GM12878 (cell line): ENCODE measurements around the gene ZNF423. TPM values are rescaled to one million over a fixed set of nuclear protein-coding genes. Genes with fewer than 3 reads are reported as not detected.

Source experiments
- ATAC-seq: fragments of 200-7000 bp; cut with Tn5 transposase; 3 replicates; pipeline ENCODE4 v1.9.1; 2020; ENCODE audit warnings: mild to moderate bottlenecking, moderate library complexity
- BruUV-seq: library from RNA; stranded (reverse); fragments of 400-500 nt; replicated peaks from 2 replicates; lab custom pipeline; 2021; lab: Mats Ljungman, UMichigan
- CTCF ChIA-PET: fragments of 300-600 bp; sonication (Branson Sonifier 250); formaldehyde crosslinking; extraction: SDS; loops from one replicate; lab custom pipeline; 2021; ENCODE audit warnings: inconsistent platforms; lab: Yijun Ruan, JAX
- POLR2A ChIA-PET: fragments of 350-600 bp; formaldehyde crosslinking; extraction: SDS; loops from one replicate; lab custom pipeline; 2021; ENCODE audit warnings: inconsistent platforms; lab: Charles Lee
- RAD21 ChIA-PET: fragments of 300-600 bp; sonication (Branson Sonifier 250); formaldehyde crosslinking; loops from one replicate; lab custom pipeline; 2023; ENCODE audit warnings: antibody characterized with exemption; ENCODE audit not compliant: unreplicated experiment; lab: Charles Lee
- SMC1A ChIA-PET: fragments of 300-600 bp; sonication (Branson Sonifier 250); formaldehyde crosslinking; loops from one replicate; lab custom pipeline; 2023; ENCODE audit not compliant: unreplicated experiment, uncharacterized antibody; lab: Charles Lee
- DNase-seq: peaks from one replicate; pipeline ENCODE4 v3.0.0-alpha.2; 2011; ENCODE audit warnings: low read depth, low spot score
- FAIRE-seq: peaks from 3 replicates; lab custom pipeline; 2011; peaks lifted over from hg19 to GRCh38; lab: Jason Lieb, UNC
- H2AFZ ChIP-seq: 2 replicates; pipeline ENCODE4 v1.6.0; 2011; ENCODE audit warnings: low read depth, low read length, control low read depth; ENCODE audit not compliant: control insufficient read depth
- H3K27ac ChIP-seq: 2 replicates; pipeline ENCODE4 v1.5.1; 2011; ENCODE audit warnings: control low read depth; ENCODE audit not compliant: control insufficient read depth, insufficient read depth
- H3K27me3 ChIP-seq, 2 experiments: replicated peaks in 1 of 2; 2 replicates each; pipeline versions ENCODE4 v1.6.0 to v1.6.1; 2011; ENCODE audit warnings: low read length in 1 of 2; ENCODE audit not compliant: control insufficient read depth in 2 of 2, insufficient read depth in 2 of 2
- H3K36me3 ChIP-seq, 2 experiments: 2 replicates each; pipeline ENCODE4 v1.5.1; 2011; ENCODE audit warnings: low read length in 1 of 2; ENCODE audit not compliant: control insufficient read depth in 2 of 2, insufficient read depth in 2 of 2
- H3K4me1 ChIP-seq: 2 replicates; pipeline ENCODE4 v1.6.1; 2011; ENCODE audit warnings: mild to moderate bottlenecking, low read length, moderate library complexity, mixed read lengths; ENCODE audit not compliant: control insufficient read depth, insufficient read depth
- H3K4me2 ChIP-seq: 2 replicates; pipeline ENCODE4 v1.6.0; 2011; ENCODE audit warnings: control low read depth; ENCODE audit not compliant: control insufficient read depth, insufficient read depth
- H3K4me3 ChIP-seq: fragments of 200-600 bp; sonication (generic); 2 replicates; pipeline ENCODE4 v1.5.1; 2016
- H3K79me2 ChIP-seq: 2 replicates; pipeline ENCODE4 v1.6.0; 2011; ENCODE audit warnings: low read length; ENCODE audit not compliant: control insufficient read depth, insufficient read depth
- H3K9ac ChIP-seq: 2 replicates; pipeline ENCODE4 v1.8.0; 2011; ENCODE audit warnings: low read length, control low read depth, mixed read lengths; ENCODE audit not compliant: control insufficient read depth, insufficient read depth
- H3K9me3 ChIP-seq: replicated peaks from 3 replicates; pipeline ENCODE4 v1.5.1; 2011; ENCODE audit warnings: mild to moderate bottlenecking, low read length; ENCODE audit not compliant: control insufficient read depth, insufficient read depth
- H4K20me1 ChIP-seq: 2 replicates; pipeline ENCODE4 v1.6.0; 2011; ENCODE audit not compliant: control insufficient read depth, insufficient read depth
- BMI1 ChIP-seq: fragments of 450-650 bp; IDR thresholded peaks from 2 replicates; pipeline ENCODE4 v1.6.1; 2016; ENCODE audit warnings: mild to moderate bottlenecking, moderate library complexity, borderline replicate concordance
- CHD2 ChIP-seq: IDR thresholded peaks from 2 replicates; pipeline ENCODE4 v1.6.1; 2011; ENCODE audit warnings: low read depth, low read length, improper control_type of control experiment, borderline replicate concordance
- CREB1 ChIP-seq: IDR thresholded peaks from 2 replicates; pipeline ENCODE4 v1.6.1; 2012; ENCODE audit warnings: low read depth, mild to moderate bottlenecking, inconsistent platforms
- CREM ChIP-seq: IDR thresholded peaks from 2 replicates; pipeline ENCODE4 v1.6.1; 2014; ENCODE audit warnings: antibody characterized with exemption, low read depth
- HCFC1 ChIP-seq: fragments of 150-350 bp; IDR thresholded peaks from 2 replicates; pipeline ENCODE4 v1.6.1; 2014; ENCODE audit warnings: low read length
- MAX ChIP-seq: IDR thresholded peaks from 2 replicates; pipeline ENCODE4 v1.6.1; 2012; ENCODE audit warnings: low read depth, low read length, improper control_type of control experiment
- MLLT1 ChIP-seq: fragments of 450-650 bp; IDR thresholded peaks from 2 replicates; pipeline ENCODE4 v1.6.1; 2016; ENCODE audit warnings: mild to moderate bottlenecking
- MYB ChIP-seq: fragments of 150-350 bp; IDR thresholded peaks from 2 replicates; pipeline ENCODE4 v1.6.1; 2014; ENCODE audit warnings: mild to moderate bottlenecking, low read depth, low read length, borderline replicate concordance
- NR2C2 ChIP-seq: IDR thresholded peaks from 2 replicates; pipeline ENCODE4 v1.6.1; 2011; ENCODE audit warnings: borderline replicate concordance, low read depth; ENCODE audit not compliant: control insufficient read depth, insufficient read length
- PAX8 ChIP-seq: fragments of 450-650 bp; IDR thresholded peaks from 2 replicates; pipeline ENCODE4 v1.6.1; 2017; ENCODE audit warnings: mild to moderate bottlenecking, moderate library complexity
- WGBS: methylation state at CpG from one replicate; pipeline ENCODE4 v1.1.6; 2016; ENCODE audit warnings: low lambda C conversion rate; ENCODE audit not compliant: insufficient replicate concordance, insufficient coverage; ENCODE audit errors: missing lambda C conversion rate; 5-methylcytosine and 5-hydroxymethylcytosine counted together
- in situ Hi-C: fragments of 300-500 bp; cut with MboI; formaldehyde crosslinking; loops from 9 replicates; pipeline ENCODE4 v1.14.3; 2018; ENCODE audit warnings: mixed read lengths
- intact Hi-C: fragments of 100-400 bp; cut with micrococcal nuclease; formaldehyde crosslinking; loops from one replicate; pipeline ENCODE4 v1.14.2; 2022; ENCODE audit not compliant: unreplicated experiment
- polyA plus RNA-seq, 11 experiments: library from polyadenylated mRNA; depleted of rRNA in 4 of 11; unstranded in 6 of 11; stranded (reverse) in 5 of 11; fragments of >200 nt; fragmentation: Nextera tagmentation in 4 of 11; fragmentation: Illumina TruSeq in 1 of 11; extraction: Ambion mirVana in 4 of 11; extraction: Trizol in 1 of 11; gene quantifications; 1 replicate in 1 of 11; 2 replicates in 10 of 11; pipeline versions ENCODE4 v1.2.1 to v1.2.3, GENCODE V29; 2011 to 2016; ENCODE audit warnings: inconsistent platforms in 2 of 11, missing spikeins in 2 of 11, low read depth in 1 of 11
- total RNA-seq, 4 experiments: library from RNA; depleted of rRNA in 3 of 4; stranded (reverse); fragments of >200 nt in 3 of 4; fragmentation: Illumina TruSeq in 1 of 4; extraction: Trizol in 1 of 4; gene quantifications; 2 replicates each; pipeline versions ENCODE4 v1.2.1 to v1.2.3, GENCODE V29; 2013 to 2021

ZNF423 gene
- total and polyA plus RNA-seq, 10 of the 15 experiments (the other 5 are each of a cell fraction or from before 2014, with no cell fraction given) = 0.03 to 0.64 (median 0.10) TPM

DNA sequence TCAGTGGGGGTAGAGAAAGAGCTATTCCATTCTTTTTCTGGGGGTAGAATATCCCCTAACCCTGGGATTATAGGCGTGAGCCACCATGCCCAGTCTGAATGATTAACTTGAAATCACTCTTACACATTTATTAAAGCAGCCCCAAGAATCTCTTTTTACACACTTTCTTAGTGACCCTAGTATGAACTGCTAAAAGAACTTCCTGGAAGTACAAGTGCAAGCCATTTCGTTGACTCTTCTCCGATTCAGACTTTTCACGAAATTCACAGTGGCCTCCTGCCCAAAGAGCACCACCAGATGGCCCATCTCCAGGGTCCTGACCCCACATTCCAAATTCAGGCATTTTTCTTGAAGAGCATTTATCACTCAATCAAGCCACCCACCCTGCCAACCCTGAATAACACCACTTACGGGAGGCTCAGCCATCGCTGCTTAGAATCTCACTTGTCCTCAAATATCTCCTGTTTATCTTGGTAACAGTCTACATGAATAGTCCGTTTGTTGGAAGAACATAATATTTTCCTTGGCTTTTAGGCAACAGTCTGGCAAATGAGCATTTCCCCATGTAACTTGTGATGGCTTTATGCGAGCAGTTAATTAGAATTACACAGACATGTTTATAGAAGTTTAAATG is 28.0 kb downstream of the ZNF423 start:
- no TSS peak for BruUV-seq
- Histone ChIP-seq H2AFZ (no peak overlapping the region), H3K79me2 (no peaks in the 10 kb centered on the region), H3K36me3 (no peaks in the 10 kb centered on the region), H4K20me1 (no peaks in the 10 kb centered on the region), H3K4me3 (no peak overlapping the region), H3K9me3 (no peaks in the 10 kb centered on the region), H3K27ac (no peak overlapping the region), H3K27me3 (peaks cover 7 to 8% of the 10 kb centered on the region in 2 experiments; a peak in 3 of 4 replicates), H3K4me1 (no peaks in the 10 kb centered on the region), H3K9ac (no peak overlapping the region), H3K4me2 (no peak overlapping the region)
- no peak for FAIRE-seq
- DNase-seq = no peak
- RAD21 ChIA-PET = no interaction called here
- intact Hi-C loops = no loop called here
- SMC1A ChIA-PET = no interaction called here
- TF ChIP-seq HCFC1 (no peak), PAX8 (no peak), MYB (no peak), BMI1 (no peak), CREM (no peak), MAX (no peak), NR2C2 (no peak), MLLT1 (no peak), CHD2 (no peak), CREB1 (no peak)
- CTCF ChIA-PET = no interaction called here
- no peak for ATAC-seq
- 46% methylated on average over 8 of the region's 8 CpGs for WGBS
- in situ Hi-C loops = no loop called here
- POLR2A ChIA-PET = no interaction called here
